ENCODE results near the gene RAI14.

GRCh38 chr5:34831303-34831702 lies 175.2 kb downstream of the RAI14 start:
- TF ChIP-seq CTCF (IDR thresholded peaks at IDR 0.05) = no peak
- no peak for TF ChIP-seq POLR2A (IDR thresholded peaks at IDR 0.05)

All from lower leg skin (tissue), 3 donors.